Measurements from ENCODE around the gene ARRDC3. TPM values are rescaled to one million over a fixed set of nuclear protein-coding genes. Genes with fewer than 3 reads are reported as not detected.

Gene ARRDC3, protein sequence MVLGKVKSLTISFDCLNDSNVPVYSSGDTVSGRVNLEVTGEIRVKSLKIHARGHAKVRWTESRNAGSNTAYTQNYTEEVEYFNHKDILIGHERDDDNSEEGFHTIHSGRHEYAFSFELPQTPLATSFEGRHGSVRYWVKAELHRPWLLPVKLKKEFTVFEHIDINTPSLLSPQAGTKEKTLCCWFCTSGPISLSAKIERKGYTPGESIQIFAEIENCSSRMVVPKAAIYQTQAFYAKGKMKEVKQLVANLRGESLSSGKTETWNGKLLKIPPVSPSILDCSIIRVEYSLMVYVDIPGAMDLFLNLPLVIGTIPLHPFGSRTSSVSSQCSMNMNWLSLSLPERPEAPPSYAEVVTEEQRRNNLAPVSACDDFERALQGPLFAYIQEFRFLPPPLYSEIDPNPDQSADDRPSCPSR
- total RNA-seq = 17.6 TPM in 2 replicates

DNA sequence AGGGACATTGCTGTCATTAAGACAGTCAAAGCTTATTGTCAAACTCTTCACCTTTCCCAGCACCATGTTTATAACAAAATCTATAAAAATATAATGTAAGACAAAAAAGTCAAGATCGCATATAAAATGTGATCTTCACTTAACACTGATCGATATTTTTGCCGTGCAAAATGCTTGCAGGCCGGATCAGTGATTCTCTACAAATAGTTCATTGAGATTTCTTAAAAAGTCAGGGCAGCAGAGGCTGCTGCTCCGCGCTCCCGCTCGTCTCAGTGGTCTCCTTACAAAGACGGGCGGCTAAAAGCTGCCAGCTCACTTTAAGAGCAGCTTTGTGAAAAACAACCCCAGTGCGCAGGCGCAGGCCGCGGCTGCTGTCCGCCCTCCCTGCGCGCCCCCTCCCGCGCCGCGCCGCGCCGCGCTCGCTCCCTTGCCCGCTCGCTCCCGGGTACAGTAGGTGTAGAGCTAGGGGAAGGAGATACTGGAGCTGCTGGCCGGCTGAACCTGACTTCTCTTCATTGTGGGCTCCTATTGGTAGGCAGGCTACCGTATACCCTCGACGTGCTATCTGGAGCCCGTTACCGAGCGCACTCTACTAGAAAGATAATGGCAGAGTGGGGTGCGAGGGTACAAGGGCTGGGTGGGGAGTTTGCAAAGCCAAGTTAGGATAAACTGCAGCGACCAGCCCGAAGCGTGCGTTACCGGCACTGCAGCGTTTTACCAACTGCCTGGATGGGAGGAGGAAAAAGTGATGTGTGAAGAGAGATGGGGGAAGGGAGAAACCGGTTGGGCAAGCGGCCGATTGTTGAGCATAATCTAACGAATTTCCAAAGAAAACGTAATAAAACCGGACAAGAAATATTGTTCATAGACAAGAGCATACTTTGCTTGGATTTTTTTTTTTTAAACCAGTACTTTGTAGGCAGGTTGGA lies at the start of gene ARRDC3:
TSS of gene ARRDC3 (minus strand) at position 291 of the 929 bp plus-strand sequence. CDS start at position 66, 225 bp downstream.
- DNase-seq (ENCODE audit: low spot score) = peak; percentile 96
- Mint-ChIP-seq H3K36me3 (ENCODE audit: low read depth) (peaks cover 8% of the 10 kb centered on the region), H3K4me1 (ENCODE audit: low read depth) (peaks cover 26% of the 10 kb centered on the region), H3K27ac (peak within 1 kb of the TSS; percentile 100), H3K9me3 (no peaks in the 10 kb centered on the region), H3K4me3 (ENCODE audit: low read depth) (peak within 1 kb of the TSS; percentile 98), H3K27me3 (ENCODE audit: low read depth) (no peaks in the 10 kb centered on the region)
- intact Hi-C loops (cut with micrococcal nuclease) = loop anchor here (1.0 to 2.0 kb wide), 3 partner anchors 213 to 443 kb away; no protein-coding TSS in a partner anchor

DNA sequence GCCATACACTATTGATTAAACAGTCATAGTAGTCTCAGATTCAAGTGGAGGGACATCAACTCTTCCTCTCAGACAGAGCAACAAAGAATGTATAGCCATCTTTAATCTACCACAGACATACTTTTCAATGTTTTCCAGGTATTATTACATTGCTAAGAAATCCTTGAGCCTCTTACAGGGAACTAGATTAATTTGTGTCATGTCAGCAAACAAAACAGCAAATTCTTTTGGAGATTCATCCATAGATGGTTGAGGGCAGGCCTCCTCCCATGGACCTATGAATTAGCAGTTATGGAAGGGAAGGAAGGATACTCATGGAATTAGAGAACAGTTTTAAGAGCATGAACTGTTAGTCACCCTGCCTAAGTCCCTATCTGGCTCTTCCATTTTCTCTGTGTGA lies 47.8 kb upstream of the ARRDC3 start:
- intact Hi-C loops (cut with micrococcal nuclease) = no loop called here
- no peaks in the 10 kb centered on the region for H3K36me3 Mint-ChIP-seq (ENCODE audit: low read depth)

DNA sequence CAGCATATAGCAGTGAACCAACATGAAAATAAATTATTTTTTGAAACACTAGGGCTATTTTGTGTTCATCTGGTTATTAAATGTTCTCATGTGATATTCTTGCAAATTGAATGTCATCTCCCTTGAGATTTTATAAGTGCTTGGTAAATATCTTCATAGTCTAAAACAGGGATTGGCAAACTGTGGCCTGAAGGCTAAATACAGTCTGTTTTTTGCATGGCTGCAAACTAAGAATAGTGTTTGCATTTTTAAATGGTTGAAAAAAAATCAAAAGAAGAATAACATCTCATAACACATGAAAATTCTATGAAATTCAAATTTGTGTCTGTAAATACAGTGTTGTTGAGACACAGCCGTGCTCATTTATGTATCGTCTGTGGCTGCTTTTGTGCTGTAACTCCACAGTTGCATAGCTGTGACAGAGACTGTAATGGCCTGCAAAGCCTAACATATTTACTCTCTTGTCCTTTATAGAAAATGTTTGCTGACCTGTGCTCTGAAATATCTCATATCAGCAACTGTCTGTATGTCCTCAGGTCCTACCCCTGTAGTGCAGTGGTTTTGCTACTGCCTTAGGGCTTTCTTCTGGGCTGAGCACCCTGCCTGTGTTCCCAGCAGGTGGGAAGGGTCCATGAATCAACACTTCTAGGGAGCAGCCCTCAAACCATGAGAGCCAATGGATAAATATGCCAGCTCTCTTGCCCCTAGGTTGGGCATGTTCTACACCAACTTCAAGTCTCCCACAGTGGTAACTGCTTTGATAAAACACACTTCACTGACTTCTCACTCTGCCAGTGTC lies 41.7 kb upstream of the ARRDC3 start:
- H3K9me3 Mint-ChIP-seq = no peaks in the 10 kb centered on the region
- H3K4me3 Mint-ChIP-seq (ENCODE audit: low read depth) = no peak overlapping the region
- intact Hi-C loops (cut with micrococcal nuclease) = no loop called here
- no peaks in the 10 kb centered on the region for H3K4me1 Mint-ChIP-seq (ENCODE audit: low read depth)
- no peaks in the 10 kb centered on the region for H3K27me3 Mint-ChIP-seq (ENCODE audit: low read depth)
- no peak for DNase-seq (ENCODE audit: low spot score)
- no peak overlapping the region for H3K27ac Mint-ChIP-seq
- no peaks in the 10 kb centered on the region for H3K36me3 Mint-ChIP-seq (ENCODE audit: low read depth)

More for the DNA sequence above, 47.8 kb upstream of the ARRDC3 start:
- Mint-ChIP-seq H3K27ac (no peak overlapping the region), H3K27me3 (ENCODE audit: low read depth) (no peaks in the 10 kb centered on the region), H3K9me3 (no peaks in the 10 kb centered on the region), H3K4me3 (ENCODE audit: low read depth) (no peak overlapping the region), H3K4me1 (ENCODE audit: low read depth) (peaks cover 11% of the 10 kb centered on the region)
- DNase-seq (ENCODE audit: low spot score) = no peak

DNA sequence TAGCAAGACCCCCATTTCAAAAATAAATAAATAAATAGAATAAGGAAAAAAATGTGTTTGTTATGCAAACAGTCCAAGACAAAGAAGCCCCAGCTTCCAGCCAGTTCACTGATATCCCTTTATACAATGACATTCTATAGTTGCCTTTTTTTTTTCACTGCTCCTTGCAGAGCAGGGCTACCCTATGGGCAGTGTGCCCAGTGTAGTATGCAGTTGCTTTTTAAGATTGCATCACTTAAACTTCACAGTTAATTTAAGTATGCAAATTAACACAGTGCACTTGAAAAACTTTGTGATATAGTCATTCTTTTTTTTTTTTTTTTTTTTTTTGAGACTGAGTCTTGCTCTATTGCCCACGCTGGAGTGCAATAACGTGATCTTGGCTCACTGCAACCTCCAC lies 40.8 kb upstream of the ARRDC3 start:
- no peaks in the 10 kb centered on the region for H3K36me3 Mint-ChIP-seq (ENCODE audit: low read depth)
- no peak overlapping the region for H3K27ac Mint-ChIP-seq
- intact Hi-C loops (cut with micrococcal nuclease) = no loop called here
- H3K9me3 Mint-ChIP-seq = no peaks in the 10 kb centered on the region
- no peaks in the 10 kb centered on the region for H3K27me3 Mint-ChIP-seq (ENCODE audit: low read depth)
- H3K4me3 Mint-ChIP-seq (ENCODE audit: low read depth) = no peak overlapping the region
- DNase-seq (ENCODE audit: low spot score) = no peak
- H3K4me1 Mint-ChIP-seq (ENCODE audit: low read depth) = no peaks in the 10 kb centered on the region

DNA sequence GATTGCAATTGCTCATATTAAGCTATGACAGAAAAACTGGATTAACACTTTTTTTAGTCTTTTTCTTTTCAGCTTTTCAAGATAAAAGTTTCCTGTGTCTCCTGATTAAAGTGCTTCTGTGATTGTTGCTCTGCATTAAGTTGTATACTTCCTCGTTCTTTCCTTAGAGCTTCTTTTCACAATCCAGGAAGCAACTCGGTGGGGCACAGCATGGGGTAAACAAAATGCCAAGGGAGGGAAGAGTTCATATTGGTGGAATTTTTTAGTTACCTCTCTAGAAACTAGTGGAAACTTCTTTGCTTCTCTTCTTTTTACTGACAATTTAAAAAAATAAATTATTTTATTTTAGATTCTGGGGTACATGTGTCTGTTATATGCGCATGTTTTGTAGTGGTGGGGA lies 37.8 kb upstream of the ARRDC3 start:
- Mint-ChIP-seq H3K27ac (no peak overlapping the region), H3K27me3 (ENCODE audit: low read depth) (peaks cover 2% of the 10 kb centered on the region), H3K9me3 (no peaks in the 10 kb centered on the region), H3K4me1 (ENCODE audit: low read depth) (peaks cover 11% of the 10 kb centered on the region), H3K4me3 (ENCODE audit: low read depth) (no peak overlapping the region), H3K36me3 (ENCODE audit: low read depth) (no peaks in the 10 kb centered on the region)
- no peak for DNase-seq (ENCODE audit: low spot score)
- intact Hi-C loops (cut with micrococcal nuclease) = no loop called here

DNA sequence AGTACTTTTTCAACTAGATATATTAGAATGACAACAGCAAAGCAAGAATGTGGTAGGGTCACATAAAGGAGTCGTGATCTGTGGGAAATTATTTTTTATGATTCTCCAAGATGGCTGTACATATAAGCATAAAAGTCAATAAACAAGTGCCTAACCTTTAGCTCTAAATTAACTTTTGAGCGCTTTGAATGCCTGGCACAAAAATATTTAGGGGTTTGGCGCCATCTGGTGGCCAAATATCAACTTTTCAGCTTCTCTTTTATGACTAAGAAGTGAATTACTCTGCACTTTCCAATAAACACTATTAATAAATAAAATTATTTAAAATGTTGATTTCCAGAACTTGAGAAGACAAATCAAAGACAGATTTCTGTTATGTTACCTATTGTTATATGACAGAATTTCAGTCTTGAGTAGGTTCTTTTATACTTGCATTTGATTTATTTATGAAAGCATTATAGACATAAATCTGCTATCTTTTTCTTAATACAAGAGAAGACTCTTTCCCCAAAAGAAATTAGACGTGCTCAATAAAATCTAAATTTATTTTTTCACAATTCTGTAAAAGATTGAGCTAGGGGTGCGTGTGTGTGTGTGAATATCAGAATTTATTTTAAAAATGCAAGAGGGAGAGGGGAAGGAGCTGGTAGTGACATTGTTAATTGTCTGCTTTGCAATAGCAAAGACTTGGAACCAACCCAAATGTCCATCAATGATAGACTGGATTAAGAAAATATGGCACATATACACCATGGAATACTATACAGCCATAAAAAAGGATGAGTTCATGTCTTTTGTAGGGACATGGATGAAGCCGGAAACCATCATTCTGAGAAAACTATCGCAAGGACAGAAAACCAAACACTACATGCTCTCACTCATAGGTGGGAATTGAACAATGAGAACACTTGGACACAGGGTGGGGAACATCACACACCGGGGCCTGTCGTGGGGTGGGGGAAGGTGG lies 36.7 kb upstream of the ARRDC3 start:
- H3K4me3 Mint-ChIP-seq (ENCODE audit: low read depth) = no peak overlapping the region
- intact Hi-C loops (cut with micrococcal nuclease) = loop anchor here (1.0 kb wide), 3 partner anchors 194 to 554 kb away; no protein-coding TSS in a partner anchor
- peak; percentile 43 for DNase-seq (ENCODE audit: low spot score)
- H3K27ac Mint-ChIP-seq = no peak overlapping the region
- H3K36me3 Mint-ChIP-seq (ENCODE audit: low read depth) = no peaks in the 10 kb centered on the region
- H3K9me3 Mint-ChIP-seq = no peaks in the 10 kb centered on the region
- peaks cover 11% of the 10 kb centered on the region for H3K4me1 Mint-ChIP-seq (ENCODE audit: low read depth)
- H3K27me3 Mint-ChIP-seq (ENCODE audit: low read depth) = peaks cover 2% of the 10 kb centered on the region

DNA sequence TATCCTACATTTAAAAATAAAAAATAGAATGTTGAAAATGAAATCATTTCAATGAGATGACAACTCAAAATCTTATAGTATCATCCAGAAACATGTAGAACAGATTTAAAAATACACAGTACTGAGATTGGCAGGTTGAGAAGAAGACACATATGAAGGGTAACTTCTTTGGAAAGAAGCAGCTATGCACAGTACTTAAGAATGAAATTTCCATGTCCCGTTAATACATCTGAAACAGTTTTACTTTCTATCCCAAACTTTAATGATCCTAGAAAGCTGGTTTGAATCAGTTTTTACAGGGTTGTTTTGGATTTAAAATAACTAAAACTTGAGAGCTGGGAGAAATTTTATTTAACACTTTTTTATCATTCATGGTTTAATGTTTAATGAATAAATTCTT lies 36.0 kb upstream of the ARRDC3 start:
- Mint-ChIP-seq H3K36me3 (ENCODE audit: low read depth) (no peaks in the 10 kb centered on the region), H3K27me3 (ENCODE audit: low read depth) (peaks cover 2% of the 10 kb centered on the region), H3K9me3 (no peaks in the 10 kb centered on the region), H3K27ac (no peak overlapping the region), H3K4me1 (ENCODE audit: low read depth) (peaks cover 11% of the 10 kb centered on the region), H3K4me3 (ENCODE audit: low read depth) (no peak overlapping the region)
- DNase-seq (ENCODE audit: low spot score) = no peak
- intact Hi-C loops (cut with micrococcal nuclease) = loop anchor here (1.0 kb wide), 3 partner anchors 193 to 553 kb away; no protein-coding TSS in a partner anchor

DNA sequence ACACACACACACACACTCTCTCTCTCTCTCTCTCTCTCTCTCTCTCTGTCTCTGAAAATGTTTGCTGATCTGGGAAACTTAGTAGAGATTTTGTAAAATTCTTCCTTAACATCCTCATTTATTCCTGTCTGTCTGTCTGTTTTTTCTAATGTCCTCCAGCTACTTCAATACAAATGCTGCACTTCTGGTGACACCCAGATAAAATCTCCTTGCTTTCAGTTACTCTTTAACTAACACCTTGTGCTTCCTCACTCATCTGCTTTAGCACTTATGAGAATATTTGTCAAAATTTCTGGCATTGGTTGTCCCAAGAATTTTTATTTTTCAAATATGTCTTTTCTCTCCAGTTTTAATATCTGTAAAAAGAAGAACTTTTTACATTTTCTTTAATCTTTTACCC lies 35.0 kb upstream of the ARRDC3 start:
- no peaks in the 10 kb centered on the region for H3K9me3 Mint-ChIP-seq
- H3K27ac Mint-ChIP-seq = no peak overlapping the region
- H3K27me3 Mint-ChIP-seq (ENCODE audit: low read depth) = peaks cover 2% of the 10 kb centered on the region
- no peak for DNase-seq (ENCODE audit: low spot score)
- no peak overlapping the region for H3K4me3 Mint-ChIP-seq (ENCODE audit: low read depth)
- no peaks in the 10 kb centered on the region for H3K36me3 Mint-ChIP-seq (ENCODE audit: low read depth)
- intact Hi-C loops (cut with micrococcal nuclease) = no loop called here
- peaks cover 11% of the 10 kb centered on the region for H3K4me1 Mint-ChIP-seq (ENCODE audit: low read depth)

DNA sequence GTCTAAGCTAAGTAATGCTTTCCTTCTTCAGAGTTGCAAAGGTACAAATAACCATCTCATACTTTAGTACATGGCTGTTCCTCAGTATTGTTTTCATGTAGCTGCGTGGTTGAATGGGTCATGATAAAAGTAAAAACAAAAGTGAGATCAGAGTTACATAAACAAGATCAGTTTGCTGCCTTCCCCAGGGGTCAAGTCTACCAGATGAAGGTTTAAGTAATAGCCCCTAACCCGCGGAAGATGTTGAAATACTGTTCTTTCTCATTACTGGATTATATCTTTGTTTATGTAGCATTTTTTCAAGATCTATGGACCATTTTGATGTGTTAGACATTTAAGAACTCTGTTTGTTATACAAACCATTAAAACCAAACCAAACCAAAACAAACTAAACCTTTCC lies 34.1 kb upstream of the ARRDC3 start:
- Mint-ChIP-seq H3K36me3 (ENCODE audit: low read depth) (no peaks in the 10 kb centered on the region), H3K4me1 (ENCODE audit: low read depth) (peaks cover 11% of the 10 kb centered on the region), H3K27me3 (ENCODE audit: low read depth) (peaks cover 2% of the 10 kb centered on the region), H3K9me3 (no peaks in the 10 kb centered on the region), H3K4me3 (ENCODE audit: low read depth) (no peak overlapping the region), H3K27ac (no peak overlapping the region)
- intact Hi-C loops (cut with micrococcal nuclease) = no loop called here
- DNase-seq (ENCODE audit: low spot score) = no peak

DNA sequence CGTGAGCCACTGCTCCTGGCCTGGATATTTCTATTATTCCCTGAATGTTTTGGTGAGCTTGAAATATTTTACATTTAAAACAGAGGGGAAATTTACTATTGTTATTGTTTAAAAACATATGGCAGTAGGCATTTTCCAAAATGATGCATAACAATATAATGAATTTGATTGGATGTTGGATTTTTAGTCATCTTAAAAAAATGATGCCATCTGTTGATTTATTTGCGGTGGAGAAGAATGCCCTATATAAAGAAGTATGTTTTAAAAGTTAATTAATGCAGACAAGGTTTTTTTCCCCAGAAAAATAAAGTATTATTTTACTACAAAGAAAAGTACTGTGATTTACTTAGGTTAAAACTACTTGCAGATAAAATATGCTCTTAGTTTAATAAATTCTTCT lies 33.4 kb upstream of the ARRDC3 start:
- H3K4me3 Mint-ChIP-seq (ENCODE audit: low read depth) = no peak overlapping the region
- intact Hi-C loops (cut with micrococcal nuclease) = no loop called here
- no peaks in the 10 kb centered on the region for H3K9me3 Mint-ChIP-seq
- DNase-seq (ENCODE audit: low spot score) = no peak
- no peak overlapping the region for H3K27ac Mint-ChIP-seq
- no peaks in the 10 kb centered on the region for H3K36me3 Mint-ChIP-seq (ENCODE audit: low read depth)
- H3K4me1 Mint-ChIP-seq (ENCODE audit: low read depth) = peaks cover 11% of the 10 kb centered on the region
- H3K27me3 Mint-ChIP-seq (ENCODE audit: low read depth) = peaks cover 2% of the 10 kb centered on the region

DNA sequence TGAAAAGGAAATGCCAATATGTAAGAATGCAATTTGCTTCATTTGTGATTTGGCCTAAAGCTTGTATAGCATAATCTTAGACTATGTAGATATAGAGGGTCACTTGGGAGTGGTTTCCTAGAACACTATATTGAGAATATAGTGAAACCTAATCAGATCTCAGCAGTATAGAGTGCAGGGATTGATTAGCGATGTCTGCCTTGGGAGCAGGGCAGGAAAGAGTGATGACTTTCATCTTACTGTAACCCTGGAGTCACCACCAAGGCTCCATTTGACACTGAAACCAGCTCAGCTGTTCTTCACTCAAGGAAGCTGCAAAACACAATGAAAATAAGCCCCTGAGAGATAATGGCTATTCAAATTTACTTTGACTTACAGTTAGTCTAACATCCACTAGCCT lies 26.2 kb upstream of the ARRDC3 start:
- Mint-ChIP-seq H3K36me3 (ENCODE audit: low read depth) (no peaks in the 10 kb centered on the region), H3K9me3 (no peaks in the 10 kb centered on the region)

More for the DNA sequence above, 26.2 kb upstream of the ARRDC3 start:
- Mint-ChIP-seq H3K4me1 (ENCODE audit: low read depth) (no peaks in the 10 kb centered on the region), H3K27ac (no peak overlapping the region), H3K27me3 (ENCODE audit: low read depth) (no peaks in the 10 kb centered on the region), H3K4me3 (ENCODE audit: low read depth) (no peak overlapping the region)
- intact Hi-C loops (cut with micrococcal nuclease) = no loop called here
- DNase-seq (ENCODE audit: low spot score) = no peak
